Mucosa of stomach (tissue), 1 donor: Measurements from ENCODE around the gene AKT2.

Experiments used
- H3K27me3 ChIP-seq: one replicate; pipeline ENCODE4 v1.7.0; 2013; ENCODE audit warnings: mild to moderate bottlenecking, low read length; ENCODE audit not compliant: control insufficient read depth, insufficient read depth
- H3K36me3 ChIP-seq: one replicate; pipeline ENCODE4 v1.7.0; 2013; ENCODE audit warnings: low read length; ENCODE audit not compliant: control insufficient read depth, insufficient read depth
- H3K4me1 ChIP-seq: one replicate; pipeline ENCODE4 v1.7.0; 2013; ENCODE audit warnings: mild to moderate bottlenecking, low read length; ENCODE audit not compliant: control insufficient read depth, insufficient read depth
- H3K4me3 ChIP-seq: one replicate; pipeline ENCODE4 v1.7.0; 2013; ENCODE audit warnings: low read length
- H3K9ac ChIP-seq: one replicate; pipeline ENCODE4 v1.7.0; 2013; ENCODE audit warnings: mild to moderate bottlenecking, low read length, moderate library complexity
- H3K9me3 ChIP-seq: one replicate; pipeline ENCODE4 v1.7.0; 2013; ENCODE audit warnings: mild to moderate bottlenecking, low read length, moderate library complexity; ENCODE audit not compliant: control insufficient read depth
- donor health status: Pancreatic carcinoma.

AKT2 gene

GRCh38 chr19:40286971-40287421, 1.9 kb upstream of the AKT2 start:
- H3K27me3 ChIP-seq = no peaks in the 10 kb centered on the region
- no peak overlapping the region for H3K4me3 ChIP-seq
- H3K36me3 ChIP-seq = no peaks in the 10 kb centered on the region
- peaks cover 16% of the 10 kb centered on the region for H3K4me1 ChIP-seq
- H3K9me3 ChIP-seq = no peaks in the 10 kb centered on the region
- peak overlapping the region; percentile 10 for H3K9ac ChIP-seq

- Histone ChIP-seq H3K9ac (peak overlapping the region; percentile 87), H3K36me3 (no peaks in the 10 kb centered on the region), H3K9me3 (no peaks in the 10 kb centered on the region), H3K4me3 (no peak overlapping the region), H3K4me1 (peaks cover 16% of the 10 kb centered on the region), H3K27me3 (no peaks in the 10 kb centered on the region)
These were observed 1.3 kb upstream of the AKT2 start for GRCh38 chr19:40286235-40286970.

- H3K9ac ChIP-seq = peak overlapping the region; percentile 87
- no peaks in the 10 kb centered on the region for H3K27me3 ChIP-seq
- H3K4me3 ChIP-seq = peak overlapping the region; percentile 58
- H3K4me1 ChIP-seq = peaks cover 24% of the 10 kb centered on the region
- no peaks in the 10 kb centered on the region for H3K9me3 ChIP-seq
- H3K36me3 ChIP-seq = no peaks in the 10 kb centered on the region
These were observed 449 bp upstream of the AKT2 start for GRCh38 chr19:40285353-40286234.

GRCh38 chr19:40284251-40284500, 969 bp downstream of the AKT2 start:
- Histone ChIP-seq H3K27me3 (no peaks in the 10 kb centered on the region), H3K9ac (peak overlapping the region; percentile 76), H3K4me1 (peaks cover 38% of the 10 kb centered on the region), H3K4me3 (peak overlapping the region; percentile 54), H3K9me3 (no peaks in the 10 kb centered on the region), H3K36me3 (no peaks in the 10 kb centered on the region)

- peak overlapping the region; percentile 76 for H3K9ac ChIP-seq
- H3K4me3 ChIP-seq = peak overlapping the region; percentile 54
- H3K9me3 ChIP-seq = no peaks in the 10 kb centered on the region
- H3K27me3 ChIP-seq = no peaks in the 10 kb centered on the region
- no peaks in the 10 kb centered on the region for H3K36me3 ChIP-seq
- H3K4me1 ChIP-seq = peaks cover 44% of the 10 kb centered on the region
These were observed 1.5 kb downstream of the AKT2 start for GRCh38 chr19:40283414-40284250.

- Histone ChIP-seq H3K9ac (no peak overlapping the region), H3K27me3 (no peaks in the 10 kb centered on the region), H3K4me3 (no peak overlapping the region), H3K9me3 (no peaks in the 10 kb centered on the region), H3K4me1 (peaks cover 51% of the 10 kb centered on the region), H3K36me3 (no peaks in the 10 kb centered on the region)
These were observed 2.2 kb downstream of the AKT2 start for GRCh38 chr19:40282920-40283319.

- H3K9me3 ChIP-seq = no peaks in the 10 kb centered on the region
- no peaks in the 10 kb centered on the region for H3K36me3 ChIP-seq
- no peaks in the 10 kb centered on the region for H3K27me3 ChIP-seq
- peaks cover 57% of the 10 kb centered on the region for H3K4me1 ChIP-seq
- no peak overlapping the region for H3K4me3 ChIP-seq
- no peak overlapping the region for H3K9ac ChIP-seq
These were observed 3.0 kb downstream of the AKT2 start for GRCh38 chr19:40282209-40282580.

GRCh38 chr19:40281381-40282208, 3.5 kb downstream of the AKT2 start:
- Histone ChIP-seq H3K4me1 (peaks cover 57% of the 10 kb centered on the region), H3K36me3 (no peaks in the 10 kb centered on the region), H3K9me3 (no peaks in the 10 kb centered on the region), H3K27me3 (no peaks in the 10 kb centered on the region), H3K4me3 (no peak overlapping the region), H3K9ac (peak overlapping the region; percentile 39)

- Histone ChIP-seq H3K36me3 (no peaks in the 10 kb centered on the region), H3K4me3 (peak overlapping the region; percentile 19), H3K9ac (peak overlapping the region; percentile 41), H3K9me3 (no peaks in the 10 kb centered on the region), H3K4me1 (peaks cover 56% of the 10 kb centered on the region), H3K27me3 (no peaks in the 10 kb centered on the region)
These were observed 4.4 kb downstream of the AKT2 start for GRCh38 chr19:40280608-40281221.

- peaks cover 53% of the 10 kb centered on the region for H3K4me1 ChIP-seq
These were observed 5.2 kb downstream of the AKT2 start for GRCh38 chr19:40279761-40280607.

More at GRCh38 chr19:40279761-40280607, 5.2 kb downstream of the AKT2 start:
- Histone ChIP-seq H3K9ac (peak overlapping the region; percentile 41), H3K36me3 (no peaks in the 10 kb centered on the region), H3K4me3 (peak overlapping the region; percentile 31), H3K27me3 (no peaks in the 10 kb centered on the region), H3K9me3 (no peaks in the 10 kb centered on the region)
